HepG2 (cell line): ENCODE results near the gene ELMOD3. TPM values are rescaled to one million over a fixed set of nuclear protein-coding genes. Genes with fewer than 3 reads are reported as not detected.

Experiments
- ATAC-seq: fragments of 200-7000 bp; cut with Tn5 transposase; 3 replicates; pipeline ENCODE4 v1.9.1; 2020; ENCODE audit warnings: mild to moderate bottlenecking, moderate library complexity
- BruUV-seq: library from RNA; stranded (reverse); fragments of 400-500 nt; replicated peaks from 2 replicates; lab custom pipeline; 2021; lab: Mats Ljungman, UMichigan
- CTCF ChIA-PET: fragments of 300-600 bp; formaldehyde crosslinking; extraction: SDS; loops from one replicate; lab custom pipeline; 2021; ENCODE audit warnings: low total read pairs, inconsistent platforms, low intra/inter-chr PET ratio; lab: Yijun Ruan, JAX
- POLR2A ChIA-PET: fragments of 350-600 bp; sonication (Branson Sonifier 250); formaldehyde crosslinking; loops from one replicate; lab custom pipeline; 2020; ENCODE audit warnings: antibody characterized with exemption, inconsistent platforms; lab: Yijun Ruan, JAX
- DNase-seq: peaks from one replicate; pipeline ENCODE4 v3.0.0-alpha.2; 2015; ENCODE audit warnings: low spot score
- FAIRE-seq: peaks from 3 replicates; lab custom pipeline; 2011; peaks lifted over from hg19 to GRCh38; lab: Jason Lieb, UNC
- H2AFZ ChIP-seq: one replicate; pipeline ENCODE4 v1.6.1; 2011; ENCODE audit warnings: low read length, inconsistent platforms
- H3K27ac ChIP-seq: fragments of 300-600 bp; 3 replicates; pipeline ENCODE4 v1.8.0; 2011; ENCODE audit warnings: mixed run types, mild to moderate bottlenecking, mixed read lengths, low read length, inconsistent platforms; ENCODE audit not compliant: insufficient read depth; ENCODE audit errors: extremely low read length
- H3K27me3 ChIP-seq, 2 experiments: fragments of 200-600 bp in 1 of 2; 2 replicates in 1 of 2; 3 replicates in 1 of 2; pipeline versions ENCODE4 v1.6.0 to v1.8.0; 2011; ENCODE audit warnings: low read length in 2 of 2, mild to moderate bottlenecking in 2 of 2, moderate library complexity in 2 of 2, inconsistent platforms in 1 of 2; ENCODE audit not compliant: insufficient read depth in 2 of 2, control insufficient read depth in 1 of 2
- H3K36me3 ChIP-seq, 2 experiments: fragments of 200-600 bp in 1 of 2; replicated peaks in 1 of 2; 2 replicates in 1 of 2; 3 replicates in 1 of 2; pipeline versions ENCODE4 v1.5.1 to v1.8.0; 2011; ENCODE audit warnings: low read length in 2 of 2, inconsistent platforms in 1 of 2; ENCODE audit not compliant: insufficient read depth in 2 of 2, control insufficient read depth in 1 of 2
- H3K4me1 ChIP-seq: 2 replicates; pipeline ENCODE4 v1.5.1; 2012; ENCODE audit warnings: low read length, inconsistent platforms; ENCODE audit not compliant: insufficient read depth
- H3K4me2 ChIP-seq: 2 replicates; pipeline ENCODE4 v1.6.0; 2011; ENCODE audit warnings: low read depth, low read length, inconsistent platforms
- H3K4me3 ChIP-seq, 3 experiments: fragments of 200-600 bp in 1 of 3; sonication (generic), shearing (Covaris generic) in 1 of 3; replicated peaks in 1 of 3; 2 replicates each; pipeline ENCODE4 v1.5.1; 2011 to 2016; ENCODE audit warnings: low read length in 3 of 3, inconsistent platforms in 2 of 3, low read depth in 2 of 3, mild to moderate bottlenecking in 2 of 3, control low read depth in 1 of 3, mixed read lengths in 1 of 3; ENCODE audit not compliant: insufficient read depth in 1 of 3
- H3K79me2 ChIP-seq: one replicate; pipeline ENCODE4 v1.6.1; 2011; ENCODE audit warnings: low read length, inconsistent platforms; ENCODE audit not compliant: insufficient read depth
- H3K9ac ChIP-seq: 2 replicates; pipeline ENCODE4 v1.6.0; 2011; ENCODE audit warnings: mild to moderate bottlenecking, low read depth, low read length, inconsistent platforms; ENCODE audit not compliant: insufficient read depth
- H3K9me3 ChIP-seq: 2 replicates; pipeline ENCODE4 v1.5.1; 2012; ENCODE audit warnings: mild to moderate bottlenecking, low read length
- H4K20me1 ChIP-seq: 2 replicates; pipeline ENCODE4 v1.6.0; 2011; ENCODE audit warnings: inconsistent platforms, mild to moderate bottlenecking, low read length, moderate library complexity; ENCODE audit not compliant: insufficient read depth
- ATF6 ChIP-seq: sonication (generic); formaldehyde crosslinking; conservative IDR thresholded peaks from 2 replicates; pipeline ENCODE4 v1.4.0; 2020; ENCODE audit warnings: missing genetic modification reagents
- KLF15 ChIP-seq: sonication (generic); formaldehyde crosslinking; IDR thresholded peaks from 2 replicates; pipeline ENCODE4 v1.8.1; 2023; ENCODE audit warnings: borderline replicate concordance, mild to moderate bottlenecking, inconsistent platforms, missing genetic modification reagents, mixed read lengths
- MAFG ChIP-seq: sonication (generic); formaldehyde crosslinking; IDR thresholded peaks from 2 replicates; pipeline ENCODE4 v1.5.1; 2020; ENCODE audit warnings: mild to moderate bottlenecking, missing genetic modification reagents
- MAZ ChIP-seq, 2 experiments: sonication (generic) in 1 of 2; formaldehyde crosslinking in 1 of 2; IDR thresholded peaks; 2 replicates each; pipeline versions ENCODE4 v1.5.0 to v1.6.1; 2012 to 2020; ENCODE audit warnings: low read depth in 2 of 2, mild to moderate bottlenecking in 2 of 2, borderline replicate concordance in 1 of 2, improper control_type of control experiment in 1 of 2, low read length in 1 of 2, missing genetic modification reagents in 1 of 2, moderate library complexity in 1 of 2
- MBNL3 ChIP-seq: fragments of 250-450 bp; sonication (Bioruptor Pico); conservative IDR thresholded peaks from 2 replicates; pipeline ENCODE4 v1.8.0; 2022; ENCODE audit warnings: mild to moderate bottlenecking, inconsistent platforms
- MLLT10 ChIP-seq: sonication (generic); formaldehyde crosslinking; IDR thresholded peaks from 2 replicates; pipeline ENCODE4 v1.4.0; 2020; ENCODE audit warnings: missing genetic modification reagents
- NFRKB ChIP-seq: fragments of 450-650 bp; IDR thresholded peaks from 2 replicates; pipeline ENCODE4 v1.6.1; 2017
- REL ChIP-seq: sonication (generic); formaldehyde crosslinking; conservative IDR thresholded peaks from 2 replicates; pipeline ENCODE4 v1.8.0; 2022; ENCODE audit warnings: mild to moderate bottlenecking, missing genetic modification reagents, moderate library complexity
- THAP11 ChIP-seq: IDR thresholded peaks from 2 replicates; pipeline ENCODE4 v1.6.1; 2016; ENCODE audit warnings: missing biosample characterization, missing genetic modification reagents
- TSC22D2 ChIP-seq: sonication (generic); formaldehyde crosslinking; IDR thresholded peaks from 2 replicates; pipeline ENCODE4 v1.5.1; 2020; ENCODE audit warnings: missing genetic modification reagents, mild to moderate bottlenecking, borderline replicate concordance
- ZNF10 ChIP-seq: sonication (generic); formaldehyde crosslinking; IDR thresholded peaks from 2 replicates; pipeline ENCODE4 v1.4.0; 2020; ENCODE audit warnings: mild to moderate bottlenecking, low read depth, missing genetic modification reagents, borderline replicate concordance
- ZNF12 ChIP-seq: sonication (generic); formaldehyde crosslinking; IDR thresholded peaks from 2 replicates; pipeline ENCODE4 v1.5.0; 2020; ENCODE audit warnings: missing genetic modification reagents
- ZNF251 ChIP-seq: sonication (generic); formaldehyde crosslinking; IDR thresholded peaks from 2 replicates; pipeline ENCODE4 v1.9.0; 2021; ENCODE audit warnings: mild to moderate bottlenecking, missing genetic modification reagents
- ZNF460 ChIP-seq: sonication (generic); formaldehyde crosslinking; IDR thresholded peaks from 2 replicates; pipeline ENCODE4 v1.5.1; 2020; ENCODE audit warnings: missing genetic modification reagents, mild to moderate bottlenecking, borderline replicate concordance
- WGBS: methylation state at CpG from one replicate; pipeline ENCODE4 v1.1.6; 2017; ENCODE audit warnings: low lambda C conversion rate; 5-methylcytosine and 5-hydroxymethylcytosine counted together
- in situ Hi-C: cut with HindIII; loops from 2 replicates; pipeline ENCODE4 v1.10.0; 2017; ENCODE audit warnings: low pct_unique_long_range_greater_than_20kb; ENCODE audit not compliant: extremely low pct_ligation_motif_present
- intact Hi-C: fragments of 100-400 bp; cut with micrococcal nuclease; formaldehyde crosslinking; loops from one replicate; pipeline ENCODE4 v1.10.0; 2022; ENCODE audit not compliant: unreplicated experiment
- polyA plus RNA-seq, 8 experiments: library from polyadenylated mRNA; depleted of rRNA in 3 of 8; stranded (reverse) in 7 of 8; unstranded in 1 of 8; fragments of >200 nt; fragmentation: Illumina TruSeq in 4 of 8; extraction: Trizol in 4 of 8; gene quantifications; 2 replicates each; pipeline versions ENCODE4 v1.2.1 to v1.2.3, GENCODE V29; 2011 to 2016; ENCODE audit warnings: low read depth in 4 of 8, missing spikeins in 1 of 8, mixed read lengths in 1 of 8; ENCODE audit not compliant: insufficient read depth in 1 of 8
- total RNA-seq, 5 experiments: library from RNA; depleted of rRNA; stranded (reverse); fragments of >200 nt; fragmentation: Illumina TruSeq; extraction: Trizol; gene quantifications; 2 replicates each; pipeline ENCODE4 v1.2.3, GENCODE V29; 2016; ENCODE audit warnings: low read depth in 1 of 5
- TF ChIP-seq, protein P1 (sequence below): sonication (generic); formaldehyde crosslinking; IDR thresholded peaks from 2 replicates; pipeline ENCODE4 v1.5.0; 2020; ENCODE audit warnings: mild to moderate bottlenecking, missing genetic modification reagents
- TF ChIP-seq, protein P2 (sequence below): sonication (generic); formaldehyde crosslinking; IDR thresholded peaks from 2 replicates; pipeline ENCODE4 v1.5.0; 2020; ENCODE audit warnings: missing genetic modification reagents
- TF ChIP-seq, protein P3 (sequence below): sonication (generic); formaldehyde crosslinking; conservative IDR thresholded peaks from 2 replicates; pipeline ENCODE4 v1.8.1; 2023; ENCODE audit warnings: missing genetic modification reagents

ELMOD3 gene
- total and polyA plus RNA-seq, 2 of the 13 experiments (the other 11 are each of a cell fraction or from before 2014, with no cell fraction given) = 13.3 to 19.5 TPM

GRCh38 chr2:85312404-85312803, 42.2 kb upstream of the ELMOD3 start:
- BruUV-seq = no TSS peak
- intact Hi-C loops (no loop called here), in situ Hi-C loops (no loop called here)
- Histone ChIP-seq H3K4me3 (no peak overlapping the region), H3K27me3 (no peaks in the 10 kb centered on the region), H3K27ac (no peak overlapping the region), H3K79me2 (peaks cover 5% of the 10 kb centered on the region), H3K9ac (no peak overlapping the region), H4K20me1 (peaks cover 5% of the 10 kb centered on the region; the same call in 1 of the 2 replicates), H3K36me3 (peaks cover 7 to 25% of the 10 kb centered on the region in 2 experiments; a peak in 4 of 5 replicates), H3K4me1 (peaks cover 57% of the 10 kb centered on the region), H2AFZ (no peak overlapping the region), H3K9me3 (no peaks in the 10 kb centered on the region), H3K4me2 (no peak overlapping the region)
- TF ChIP-seq MLLT10 (CRISPR knock-in tag) (no peak), TSC22D2 (no peak), MAZ (IDR thresholded peaks at IDR 0.05; ENCODE audit: borderline replicate concordance, low read depth, low read length) (no peak), MAZ (CRISPR knock-in tag; IDR thresholded peaks at IDR 0.05; ENCODE audit: low read depth) (no peak), MBNL3 (no peak), ZNF10 (CRISPR knock-in tag) (no peak), NFRKB (no peak), ZNF251 (CRISPR knock-in tag) (no peak), THAP11 (CRISPR knock-in tag) (no peak), MAFG (CRISPR knock-in tag) (no peak), ATF6 (CRISPR knock-in tag) (no peak), ZNF12 (CRISPR knock-in tag) (no peak), KLF15 (CRISPR knock-in tag) (no peak), ZNF460 (CRISPR knock-in tag) (no peak), REL (CRISPR knock-in tag) (no peak)
- TF ChIP-seq, protein P1, sequence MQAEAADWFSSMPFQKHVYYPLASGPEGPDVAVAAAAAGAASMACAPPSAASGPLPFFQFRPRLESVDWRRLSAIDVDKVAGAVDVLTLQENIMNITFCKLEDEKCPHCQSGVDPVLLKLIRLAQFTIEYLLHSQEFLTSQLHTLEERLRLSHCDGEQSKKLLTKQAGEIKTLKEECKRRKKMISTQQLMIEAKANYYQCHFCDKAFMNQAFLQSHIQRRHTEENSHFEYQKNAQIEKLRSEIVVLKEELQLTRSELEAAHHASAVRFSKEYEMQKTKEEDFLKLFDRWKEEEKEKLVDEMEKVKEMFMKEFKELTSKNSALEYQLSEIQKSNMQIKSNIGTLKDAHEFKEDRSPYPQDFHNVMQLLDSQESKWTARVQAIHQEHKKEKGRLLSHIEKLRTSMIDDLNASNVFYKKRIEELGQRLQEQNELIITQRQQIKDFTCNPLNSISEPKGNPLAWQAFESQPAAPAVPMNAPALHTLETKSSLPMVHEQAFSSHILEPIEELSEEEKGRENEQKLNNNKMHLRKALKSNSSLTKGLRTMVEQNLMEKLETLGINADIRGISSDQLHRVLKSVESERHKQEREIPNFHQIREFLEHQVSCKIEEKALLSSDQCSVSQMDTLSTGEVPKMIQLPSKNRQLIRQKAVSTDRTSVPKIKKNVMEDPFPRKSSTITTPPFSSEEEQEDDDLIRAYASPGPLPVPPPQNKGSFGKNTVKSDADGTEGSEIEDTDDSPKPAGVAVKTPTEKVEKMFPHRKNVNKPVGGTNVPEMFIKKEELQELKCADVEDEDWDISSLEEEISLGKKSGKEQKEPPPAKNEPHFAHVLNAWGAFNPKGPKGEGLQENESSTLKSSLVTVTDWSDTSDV (CRISPR knock-in tag) = no peak
- TF ChIP-seq, protein P2, sequence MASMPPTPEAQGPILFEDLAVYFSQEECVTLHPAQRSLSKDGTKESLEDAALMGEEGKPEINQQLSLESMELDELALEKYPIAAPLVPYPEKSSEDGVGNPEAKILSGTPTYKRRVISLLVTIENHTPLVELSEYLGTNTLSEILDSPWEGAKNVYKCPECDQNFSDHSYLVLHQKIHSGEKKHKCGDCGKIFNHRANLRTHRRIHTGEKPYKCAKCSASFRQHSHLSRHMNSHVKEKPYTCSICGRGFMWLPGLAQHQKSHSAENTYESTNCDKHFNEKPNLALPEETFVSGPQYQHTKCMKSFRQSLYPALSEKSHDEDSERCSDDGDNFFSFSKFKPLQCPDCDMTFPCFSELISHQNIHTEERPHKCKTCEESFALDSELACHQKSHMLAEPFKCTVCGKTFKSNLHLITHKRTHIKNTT (CRISPR knock-in tag) = no peak
- TF ChIP-seq, protein P3, sequence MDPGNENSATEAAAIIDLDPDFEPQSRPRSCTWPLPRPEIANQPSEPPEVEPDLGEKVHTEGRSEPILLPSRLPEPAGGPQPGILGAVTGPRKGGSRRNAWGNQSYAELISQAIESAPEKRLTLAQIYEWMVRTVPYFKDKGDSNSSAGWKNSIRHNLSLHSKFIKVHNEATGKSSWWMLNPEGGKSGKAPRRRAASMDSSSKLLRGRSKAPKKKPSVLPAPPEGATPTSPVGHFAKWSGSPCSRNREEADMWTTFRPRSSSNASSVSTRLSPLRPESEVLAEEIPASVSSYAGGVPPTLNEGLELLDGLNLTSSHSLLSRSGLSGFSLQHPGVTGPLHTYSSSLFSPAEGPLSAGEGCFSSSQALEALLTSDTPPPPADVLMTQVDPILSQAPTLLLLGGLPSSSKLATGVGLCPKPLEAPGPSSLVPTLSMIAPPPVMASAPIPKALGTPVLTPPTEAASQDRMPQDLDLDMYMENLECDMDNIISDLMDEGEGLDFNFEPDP (CRISPR knock-in tag) = no peak
- ChIA-PET POLR2A (interaction anchor here (1.0 to 3.9 kb wide), 2 partner anchors 12 to 14 kb away, joined by 3 to 31 read pairs; no protein-coding TSS in a partner anchor), CTCF (no interaction called here)
- ATAC-seq = no peak
- no peak for FAIRE-seq
- DNase-seq = no peak
- 95% methylated on average over 7 of the region's 7 CpGs for WGBS
